ENCODE data around the gene ASGR1. TPM values are rescaled to one million over a fixed set of nuclear protein-coding genes. Genes with fewer than 3 reads are reported as not detected.
"Not testable (repeated sequence)": the region's sequence is repeated elsewhere in the genome, so short reads cannot be mapped to it uniquely, and the experiment has no call there.

Gene ASGR1
- total RNA-seq, 1 donor from 2014 or later: 0.60 TPM

DNA sequence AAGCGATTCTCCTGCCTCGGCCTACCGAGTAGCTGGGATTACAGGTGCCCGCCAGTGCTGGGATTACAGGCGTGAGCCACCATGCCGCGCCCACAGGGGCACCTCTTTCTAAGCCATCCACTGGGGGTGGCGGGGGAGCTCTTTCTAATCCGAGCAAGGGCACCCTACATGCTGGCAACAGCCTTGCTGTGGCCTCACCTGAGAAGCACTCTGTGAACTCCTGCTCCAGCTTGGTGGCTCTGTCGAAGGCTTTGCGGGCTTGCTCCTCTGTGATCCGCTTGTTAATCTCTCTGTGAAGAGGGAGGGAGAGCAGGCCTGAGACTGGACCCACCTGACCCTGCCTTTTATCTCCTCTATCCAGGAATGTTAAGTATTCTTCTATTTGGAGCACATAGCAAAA lies 11.9 kb upstream of the ASGR1 start:
- DNase-seq (ENCODE audit: low read depth): no peak

DNA sequence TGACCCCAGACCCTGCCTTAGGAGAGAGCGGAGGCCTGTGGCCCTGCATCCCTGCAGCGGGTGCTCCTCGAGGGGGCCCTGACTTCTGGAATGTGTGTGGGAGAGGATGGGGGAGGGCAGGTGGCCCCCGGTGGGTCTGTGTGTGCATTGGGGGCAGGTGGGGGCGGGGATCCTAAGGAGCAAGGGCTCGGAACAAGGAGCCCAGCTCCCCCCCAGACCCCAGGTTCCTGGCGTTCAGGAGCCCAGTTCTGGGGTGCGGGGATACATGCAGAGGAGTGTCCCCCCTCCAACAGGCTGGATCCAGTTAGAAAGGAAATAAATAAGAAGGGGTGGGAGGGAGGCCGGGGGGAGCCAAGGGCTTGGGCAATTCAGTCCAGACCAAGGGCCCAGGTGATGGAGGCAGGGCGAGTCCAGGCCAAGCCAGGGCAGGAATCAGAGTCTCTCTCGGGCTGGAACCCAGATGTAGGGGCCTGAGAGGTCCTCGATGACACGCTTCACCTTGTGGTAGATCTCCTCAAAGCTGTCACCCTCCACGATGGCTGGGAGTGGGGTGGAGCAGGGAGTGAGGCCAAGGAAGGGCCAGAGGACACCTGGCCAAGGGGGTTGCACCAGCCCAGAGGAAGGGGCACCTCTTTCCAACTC lies 11.2 kb upstream of the ASGR1 start:
- no peak for DNase-seq (ENCODE audit: low read depth)

DNA sequence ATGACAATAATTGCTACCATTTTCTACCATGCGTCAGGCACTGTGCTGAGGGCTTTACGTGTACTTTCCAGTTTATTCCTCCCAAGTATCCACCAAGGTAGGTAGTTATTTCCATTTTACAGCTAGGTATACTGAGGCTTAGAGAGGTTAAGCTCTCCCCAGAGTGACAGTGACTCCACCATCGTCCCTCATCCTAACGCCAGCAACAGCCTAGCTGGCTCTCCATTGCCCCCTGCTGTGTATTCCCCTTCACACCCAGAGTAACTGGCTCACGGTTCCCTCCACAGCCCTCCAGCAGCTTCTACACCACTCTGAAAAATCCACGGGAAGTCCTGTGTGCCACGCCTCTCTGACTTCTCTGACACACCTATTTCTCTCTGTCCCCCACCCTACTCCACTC lies 7.1 kb upstream of the ASGR1 start:
- no peak for DNase-seq (ENCODE audit: low read depth)

DNA sequence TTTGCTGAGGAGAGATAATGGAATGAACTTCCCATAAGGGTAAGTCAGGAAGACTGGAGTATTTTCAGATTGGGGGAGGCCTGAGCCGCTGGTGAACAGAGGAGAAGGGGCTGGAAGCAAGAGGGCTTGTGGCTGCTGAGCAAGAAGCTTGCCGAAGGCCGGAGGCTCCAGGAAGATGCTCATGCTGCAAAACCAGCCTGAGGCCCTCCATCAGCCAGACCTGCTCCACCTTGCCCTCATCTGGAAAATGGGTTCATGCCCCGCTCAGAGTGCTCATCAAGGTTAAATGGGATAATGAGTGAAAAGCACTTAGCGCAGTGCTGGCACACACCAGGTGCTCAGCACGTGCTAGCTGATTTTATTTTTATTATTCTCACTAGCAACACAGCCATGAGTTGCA lies 5.5 kb upstream of the ASGR1 start:
- no peak for DNase-seq (ENCODE audit: low read depth)

DNA sequence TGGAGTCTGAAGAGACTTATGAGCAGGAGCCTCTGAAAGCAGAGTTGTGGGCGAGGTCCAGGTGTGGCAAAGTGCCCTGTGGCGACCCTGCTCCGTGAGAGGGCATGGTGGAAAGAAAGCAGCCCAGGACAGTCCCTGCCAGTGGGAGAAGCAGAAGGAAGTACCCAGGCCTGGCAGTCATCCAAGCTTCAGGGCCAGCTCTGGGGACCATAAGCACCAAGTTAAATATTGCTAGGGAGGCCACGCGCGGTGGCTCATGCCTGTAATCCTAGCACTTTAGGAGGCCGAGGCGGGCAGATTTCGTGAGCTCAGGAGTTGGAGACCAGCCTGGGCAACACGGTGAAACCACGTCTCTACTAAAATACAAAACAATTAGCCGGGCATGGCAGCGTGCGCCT lies 4.9 kb upstream of the ASGR1 start:
- DNase-seq (ENCODE audit: low read depth): peak; percentile 79

DNA sequence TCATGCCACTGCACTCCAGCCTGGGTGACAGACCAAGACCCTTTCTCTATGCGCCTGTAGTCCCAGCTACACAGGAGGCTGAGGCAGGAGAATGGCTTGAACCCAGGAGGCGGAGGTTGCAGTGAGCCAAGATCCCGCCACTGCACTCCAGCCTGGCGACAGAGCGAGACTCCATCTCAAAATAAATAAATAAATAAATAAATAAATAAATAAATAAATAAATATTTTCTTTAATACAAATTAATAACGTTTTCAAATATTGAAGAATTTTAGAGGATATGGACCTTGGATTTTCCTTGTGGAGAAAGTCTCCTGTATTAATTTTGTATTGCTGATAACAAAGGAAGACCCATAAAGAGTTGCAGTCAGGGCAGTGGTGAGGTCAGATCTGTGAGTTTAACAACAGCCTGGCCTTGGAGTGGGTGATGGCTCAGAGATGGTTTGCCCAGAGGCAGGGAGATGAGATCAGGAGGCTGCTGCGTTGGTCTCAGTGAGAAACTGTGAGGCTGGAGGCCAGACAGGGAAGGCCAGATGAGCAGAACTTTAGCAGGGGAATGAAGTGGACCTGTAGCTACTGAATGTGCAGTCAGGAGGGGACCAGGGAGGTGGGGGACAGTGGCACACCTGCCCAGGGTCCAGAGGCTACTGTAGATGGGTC lies 4.4 kb upstream of the ASGR1 start:
- no peak for DNase-seq (ENCODE audit: low read depth)

DNA sequence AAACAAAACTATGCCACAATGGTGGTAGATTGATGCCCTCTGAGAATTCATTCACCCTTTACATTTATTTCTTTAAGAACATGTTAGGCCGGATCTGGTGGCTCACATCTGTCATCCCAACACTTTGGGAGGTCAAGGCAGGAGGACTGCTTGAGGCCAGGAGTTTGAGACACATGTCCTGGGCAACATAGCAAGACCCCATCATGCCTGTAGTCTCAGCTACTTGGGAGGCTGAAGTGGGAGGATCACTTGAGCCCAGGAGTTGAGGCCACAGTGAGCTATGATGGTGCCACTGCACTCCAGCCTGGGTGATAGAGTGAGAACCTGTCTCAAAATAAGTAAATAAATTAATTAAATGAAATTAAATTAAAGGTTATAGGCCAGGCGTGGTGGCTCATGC lies 2.9 kb upstream of the ASGR1 start:
- not testable (repeated sequence) for DNase-seq (ENCODE audit: low read depth)

DNA sequence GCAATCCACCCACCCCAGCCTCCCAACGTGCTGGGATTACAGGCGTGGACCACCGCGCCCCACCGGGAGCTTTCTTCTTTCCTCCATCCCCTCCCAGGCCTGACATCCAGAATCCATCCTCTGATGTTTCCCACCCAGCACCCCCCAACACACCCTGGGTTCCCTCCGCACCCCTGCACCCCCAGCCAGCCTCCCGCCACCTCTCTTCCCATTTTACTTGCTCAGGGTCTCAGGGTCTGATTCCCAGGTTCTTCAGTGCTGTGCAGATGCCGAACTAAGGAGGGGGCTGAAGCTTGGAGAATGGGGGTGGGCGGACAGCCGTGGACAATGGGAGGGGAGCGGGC lies 225 bp downstream of the ASGR1 start:
- no peak for DNase-seq (ENCODE audit: low read depth)

DNA sequence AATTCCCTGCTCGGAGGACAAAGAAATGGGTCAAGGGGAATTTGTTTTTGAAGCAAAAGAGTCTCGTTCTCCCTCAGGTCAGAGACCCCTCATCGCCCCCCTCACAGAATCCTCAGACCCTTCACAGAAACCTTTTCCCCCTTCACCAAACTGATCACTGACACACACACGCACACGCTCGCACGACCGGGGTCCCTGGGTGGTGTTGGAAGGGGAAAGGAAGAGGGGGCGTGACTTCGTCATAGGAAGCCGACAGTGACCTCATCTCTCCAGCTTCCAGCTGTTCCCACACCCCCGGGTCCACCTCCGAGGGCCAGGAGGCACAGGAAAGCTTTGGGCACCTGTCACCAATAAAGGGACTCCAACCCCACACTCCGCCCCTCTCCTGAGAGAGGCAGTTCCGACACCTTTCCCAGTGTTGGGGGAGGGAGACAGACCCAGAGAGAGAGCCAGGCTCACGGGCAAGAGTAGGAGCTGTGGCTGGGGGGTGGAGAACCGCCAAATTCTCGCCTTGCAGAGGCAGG lies 1.2 kb downstream of the ASGR1 start:
- no peak for DNase-seq (ENCODE audit: low read depth)

DNA sequence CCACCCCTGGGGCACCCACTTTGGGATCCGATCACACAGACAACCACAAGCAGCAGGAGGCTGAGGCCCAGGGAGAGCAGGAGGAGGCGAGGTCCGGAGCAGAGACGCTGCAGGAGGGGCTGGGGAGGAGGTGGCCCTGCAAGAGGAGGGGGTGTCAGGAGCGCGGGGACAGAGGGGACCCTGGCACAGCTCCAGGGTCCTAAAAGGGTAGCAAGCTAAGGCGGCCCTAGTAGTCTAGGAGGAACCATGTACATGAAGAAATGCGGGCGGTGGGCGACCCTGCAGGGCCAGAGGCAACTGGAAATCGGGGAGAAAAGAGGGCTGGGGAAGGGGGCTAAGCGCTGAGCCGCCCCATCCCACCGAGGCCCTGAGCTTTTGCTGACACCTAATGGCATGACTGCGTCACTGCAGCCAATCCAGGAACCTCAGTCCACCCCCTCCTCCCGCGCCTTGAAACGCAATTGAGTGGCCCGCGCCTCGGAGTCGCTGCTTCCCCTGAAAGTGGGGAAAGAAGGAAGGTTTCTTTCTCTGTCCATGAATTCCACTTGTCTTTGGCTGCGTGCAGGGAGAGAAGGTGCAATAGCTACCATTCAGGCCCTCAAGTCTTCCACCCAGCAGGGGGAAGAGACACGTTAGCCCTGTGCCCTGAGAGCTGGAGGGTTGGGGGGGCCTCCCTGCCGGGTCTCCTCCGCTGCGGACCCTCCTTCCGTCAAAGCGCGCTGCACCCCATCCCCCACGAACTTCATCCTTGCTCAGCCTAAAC lies 1.8 kb downstream of the ASGR1 start:
- DNase-seq (ENCODE audit: low read depth): peak; percentile 21

DNA sequence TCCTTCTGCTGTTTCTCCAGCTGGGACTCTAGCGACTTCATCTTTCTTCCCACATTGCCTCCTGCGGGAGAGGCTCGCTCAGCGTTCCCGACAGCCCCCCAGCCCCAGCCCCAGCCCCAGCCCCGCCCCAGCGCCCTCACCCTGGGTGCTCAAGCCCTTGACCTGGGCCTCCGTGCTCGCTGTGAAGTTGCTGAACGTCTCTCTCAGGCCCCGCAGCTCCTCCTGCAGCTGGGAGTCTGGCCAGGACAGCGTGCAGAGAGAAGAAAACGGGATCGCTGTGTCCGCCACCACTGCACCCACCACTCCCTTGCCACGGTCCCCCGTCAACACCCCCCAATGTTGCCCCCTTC lies 2.4 kb downstream of the ASGR1 start:
- DNase-seq (ENCODE audit: low read depth): no peak

DNA sequence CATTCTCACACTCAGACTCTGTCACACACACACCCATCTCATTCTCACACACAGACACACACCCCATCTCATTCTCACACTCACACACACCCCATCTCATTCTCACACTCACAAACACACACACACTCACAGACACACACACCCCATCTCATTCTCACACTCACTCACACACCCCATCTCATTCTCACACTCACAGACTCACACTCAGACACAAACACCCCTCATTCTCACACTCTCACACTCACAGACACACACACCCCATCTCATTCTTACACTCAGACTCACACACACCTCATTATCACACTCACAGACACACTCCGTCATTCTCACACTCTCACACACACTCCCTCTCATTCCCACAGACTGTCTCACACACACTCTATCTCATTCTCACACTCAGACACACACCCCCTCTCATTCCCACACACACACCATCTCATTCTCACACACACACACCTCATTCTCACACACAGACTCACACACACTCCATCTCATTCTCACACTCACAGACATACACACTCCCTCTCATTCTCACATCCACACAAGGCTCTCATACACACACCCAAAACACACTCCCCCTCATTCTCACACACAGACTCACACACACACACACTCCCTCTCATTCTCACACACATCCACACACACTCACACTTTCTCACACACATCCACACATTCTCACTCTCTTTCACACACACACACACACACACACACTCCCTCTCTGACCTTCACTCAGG lies 2.9 kb downstream of the ASGR1 start:
- DNase-seq (ENCODE audit: low read depth): no peak

DNA sequence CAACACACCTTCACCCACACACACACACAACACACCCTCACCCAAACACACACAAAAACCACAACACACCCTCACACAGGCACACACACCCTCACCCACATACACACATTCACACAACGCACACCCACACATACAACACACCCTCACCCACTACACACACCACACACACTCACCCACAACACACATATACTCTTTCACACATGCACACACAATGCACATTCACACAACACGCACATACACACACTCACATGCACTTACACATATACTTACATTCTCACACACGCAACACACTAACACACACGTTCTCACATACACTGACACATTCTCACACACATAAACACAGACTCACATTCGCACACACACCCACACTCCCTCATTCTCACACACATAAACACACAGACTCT lies 3.8 kb downstream of the ASGR1 start:
- no peak for DNase-seq (ENCODE audit: low read depth)

DNA sequence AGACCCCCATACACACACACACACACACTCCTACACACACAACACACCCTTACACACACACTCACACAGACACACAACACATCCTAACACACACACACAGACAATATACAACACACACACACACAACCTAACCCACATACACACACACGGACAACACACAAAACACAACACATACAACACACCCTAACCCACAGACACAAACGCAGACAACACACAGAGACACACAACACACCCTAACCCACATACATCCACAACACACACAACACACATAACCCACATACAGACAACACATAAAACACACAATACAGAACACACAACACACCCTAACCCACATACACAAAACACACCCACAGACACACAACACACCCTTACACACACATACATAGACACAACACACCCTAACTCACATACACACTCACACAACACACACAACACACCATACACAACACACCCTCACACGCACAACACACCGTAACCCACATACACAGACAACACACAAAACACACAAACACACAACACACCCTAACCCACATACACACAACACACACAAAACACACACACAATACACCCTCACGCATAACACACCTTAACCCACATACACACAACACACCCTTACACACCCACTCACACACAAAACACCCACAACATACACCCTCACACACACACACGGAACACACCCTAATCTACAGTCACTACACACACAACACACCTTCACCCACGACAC lies 4.4 kb downstream of the ASGR1 start:
- DNase-seq (ENCODE audit: low read depth): no peak

DNA sequence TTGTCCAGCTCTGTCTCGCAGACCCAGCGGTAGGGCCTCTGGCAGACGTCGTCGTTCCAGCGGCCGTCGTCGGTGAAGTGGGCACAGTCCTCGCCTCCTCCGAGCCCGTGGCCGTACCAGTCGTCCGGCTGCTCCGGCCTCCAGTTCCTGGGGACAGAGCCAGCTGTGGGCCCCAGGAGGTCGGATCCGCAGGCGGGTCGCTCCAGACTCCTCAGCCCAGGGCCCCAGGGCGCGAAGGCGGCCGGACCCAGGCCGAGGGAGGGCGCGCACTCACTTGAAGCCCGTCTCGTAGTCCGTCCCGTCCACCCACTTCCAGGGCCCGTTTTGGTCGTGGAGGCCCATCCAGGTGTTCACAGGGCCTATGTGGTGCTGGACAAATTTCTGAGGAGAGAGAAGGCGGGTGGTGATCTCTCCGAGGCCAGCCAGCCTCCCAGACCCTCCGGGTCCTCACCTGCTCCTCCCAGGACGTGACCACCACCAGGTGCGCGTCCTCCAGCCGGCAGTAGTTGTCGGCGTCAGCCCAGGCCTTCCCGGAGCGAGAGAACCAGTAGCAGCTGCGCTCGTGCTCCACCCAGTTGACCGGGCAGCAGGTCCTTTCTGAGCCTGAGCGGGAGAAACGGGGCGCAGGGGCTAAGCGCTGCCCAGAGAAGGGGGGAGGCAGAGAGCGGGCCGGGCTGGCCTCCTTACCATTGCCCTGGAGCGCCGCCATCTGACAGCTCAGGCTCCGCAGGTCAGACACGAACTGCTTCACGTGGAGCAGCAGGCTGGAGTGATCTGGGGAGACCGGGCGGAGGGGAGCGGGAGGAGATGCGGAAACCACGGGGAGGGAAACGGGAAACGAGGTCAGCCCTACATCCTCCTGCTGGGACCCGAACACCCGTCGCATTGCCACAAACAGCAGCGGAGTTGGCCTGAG lies 5.2 kb downstream of the ASGR1 start:
- no peak for DNase-seq (ENCODE audit: low read depth)

DNA sequence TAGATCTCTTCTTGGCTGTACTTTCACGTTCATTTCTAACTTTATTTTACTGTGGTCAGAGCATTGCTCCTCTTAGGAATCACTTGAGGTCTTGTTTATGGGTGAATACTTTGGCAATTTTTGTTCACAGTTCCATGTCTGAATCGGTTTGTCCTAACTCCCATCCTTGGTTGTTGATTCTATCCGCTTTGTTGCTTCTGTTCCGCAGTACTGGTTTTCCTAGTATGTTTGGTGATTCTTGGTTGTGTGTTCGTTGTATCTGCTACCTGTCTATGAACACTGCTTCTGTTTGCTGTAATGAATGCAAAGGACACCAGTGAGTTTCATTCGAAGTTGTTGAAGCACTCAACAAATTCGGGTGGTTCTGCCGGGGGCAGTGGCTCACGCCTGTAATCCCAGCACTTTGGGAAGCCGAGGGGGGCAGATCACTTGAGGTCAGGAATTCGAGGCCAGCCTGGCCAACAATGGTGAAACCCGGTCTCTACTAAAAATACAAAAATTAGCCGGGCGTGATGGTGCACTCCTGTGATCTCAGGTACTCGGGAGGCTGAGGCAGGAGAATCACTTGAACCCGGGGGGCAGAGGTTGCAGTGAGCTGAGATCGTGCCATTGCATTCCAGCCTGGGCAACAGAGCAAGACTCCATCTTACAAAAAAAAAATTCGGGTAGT lies 6.5 kb downstream of the ASGR1 start:
- not testable (repeated sequence) for DNase-seq (ENCODE audit: low read depth)

DNA sequence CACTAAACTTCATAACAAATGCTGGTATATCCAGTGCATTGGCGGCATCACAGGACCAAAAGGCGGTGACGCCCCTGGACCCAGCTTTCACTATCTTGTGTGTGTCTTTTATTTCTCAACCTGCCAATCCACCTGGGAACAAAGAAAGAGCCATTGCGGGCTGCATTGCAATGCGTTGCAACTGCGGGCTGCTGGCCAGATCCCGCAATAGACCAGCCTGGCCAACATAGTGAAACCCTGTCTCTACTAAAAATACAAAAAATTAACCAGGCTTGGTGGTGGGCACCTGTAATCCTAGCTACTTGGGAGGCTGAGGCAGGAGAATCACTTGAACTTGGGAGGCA lies 9.6 kb downstream of the ASGR1 start:
- not testable (repeated sequence) for DNase-seq (ENCODE audit: low read depth)

DNA sequence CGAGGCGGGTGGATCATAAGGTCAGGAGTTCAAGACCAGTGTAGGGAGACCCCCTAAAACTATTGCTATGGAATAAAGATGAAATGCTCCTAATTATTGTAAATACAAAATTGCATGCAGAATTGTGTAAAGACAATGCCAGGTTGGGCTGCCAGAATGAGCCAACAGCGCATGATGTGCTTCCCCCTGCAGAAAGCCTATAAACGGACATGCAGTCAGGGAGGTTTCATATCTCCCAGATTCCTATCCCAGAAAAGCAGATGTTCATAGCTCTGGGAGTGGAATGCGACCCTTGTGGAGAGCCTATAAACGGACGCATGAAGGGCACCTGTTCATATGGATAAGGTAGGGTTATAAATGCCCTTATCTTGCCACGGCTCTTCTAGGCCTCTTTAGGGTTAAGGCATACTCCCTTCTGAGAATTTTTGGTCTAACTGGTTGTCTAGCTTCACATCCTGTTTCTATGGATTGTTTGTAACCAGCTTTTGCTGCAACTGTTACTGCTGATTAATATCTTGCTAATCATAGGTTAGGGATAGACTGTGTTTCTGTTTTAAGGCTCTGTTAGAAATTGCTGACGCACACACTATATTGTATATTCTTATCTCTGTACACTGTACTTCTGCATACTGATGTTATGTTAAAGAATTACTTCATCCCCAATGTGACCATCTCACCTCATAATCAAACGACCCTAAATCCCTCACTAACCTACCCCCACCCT lies 10.2 kb downstream of the ASGR1 start:
- not testable (repeated sequence) for DNase-seq (ENCODE audit: low read depth)

DNA sequence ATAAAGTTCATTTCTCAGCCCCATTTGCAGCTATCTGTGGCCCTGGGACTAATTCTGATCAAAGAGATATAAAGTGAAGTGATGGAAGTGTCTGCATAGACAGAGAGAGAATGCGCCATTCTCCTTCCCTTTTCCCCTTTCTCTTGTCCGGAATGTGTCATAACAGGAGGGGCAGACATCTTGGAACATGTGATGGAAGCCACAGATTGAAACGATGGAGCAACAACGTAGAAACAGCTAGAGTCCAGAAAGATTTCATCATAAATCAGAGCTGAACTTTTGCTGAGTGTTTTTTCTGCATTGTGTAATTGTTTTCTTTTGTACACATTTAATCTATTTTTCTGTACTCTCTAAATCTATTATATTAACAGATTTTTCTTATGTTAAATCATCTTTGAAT lies 11.3 kb downstream of the ASGR1 start:
- no peak for DNase-seq (ENCODE audit: low read depth)

DNA sequence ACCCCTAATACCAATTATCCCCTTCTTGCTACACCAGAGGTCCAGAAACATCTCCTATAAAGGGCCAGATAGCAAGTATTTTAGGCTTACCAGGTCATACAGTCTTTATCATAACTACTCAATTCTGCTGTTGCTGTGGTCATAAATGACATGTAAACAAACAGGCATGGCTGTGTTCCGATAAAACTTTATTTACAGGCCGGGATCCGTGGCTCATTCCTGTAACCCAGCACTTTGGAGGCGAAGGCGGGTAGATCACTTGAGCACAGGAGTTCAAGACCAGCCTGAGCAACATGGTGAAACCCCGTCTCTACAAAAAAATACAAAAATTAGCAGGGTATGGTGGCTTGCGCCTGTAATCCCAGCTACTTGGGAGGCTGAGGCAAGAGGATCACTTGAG lies 12.3 kb downstream of the ASGR1 start:
- DNase-seq (ENCODE audit: low read depth): no peak
